GM12874 (cell line): ENCODE results near the gene PEX10.

Source experiments
- TF ChIP-seq, protein P1 (sequence below): IDR thresholded peaks from 2 replicates; pipeline ENCODE4 v1.5.1; 2011; ENCODE audit warnings: low read depth, mild to moderate bottlenecking, control low read depth, low read length, moderate library complexity; ENCODE audit not compliant: insufficient read depth

The PEX10 gene

GRCh38 chr1:2412395-2412772 lies at the start of gene PEX10:
Gene PEX10, minus strand, starts transcription at chr1:2412564. Its CDS starts 62 bp downstream, at chr1:2412502.
- TF ChIP-seq, protein P1, sequence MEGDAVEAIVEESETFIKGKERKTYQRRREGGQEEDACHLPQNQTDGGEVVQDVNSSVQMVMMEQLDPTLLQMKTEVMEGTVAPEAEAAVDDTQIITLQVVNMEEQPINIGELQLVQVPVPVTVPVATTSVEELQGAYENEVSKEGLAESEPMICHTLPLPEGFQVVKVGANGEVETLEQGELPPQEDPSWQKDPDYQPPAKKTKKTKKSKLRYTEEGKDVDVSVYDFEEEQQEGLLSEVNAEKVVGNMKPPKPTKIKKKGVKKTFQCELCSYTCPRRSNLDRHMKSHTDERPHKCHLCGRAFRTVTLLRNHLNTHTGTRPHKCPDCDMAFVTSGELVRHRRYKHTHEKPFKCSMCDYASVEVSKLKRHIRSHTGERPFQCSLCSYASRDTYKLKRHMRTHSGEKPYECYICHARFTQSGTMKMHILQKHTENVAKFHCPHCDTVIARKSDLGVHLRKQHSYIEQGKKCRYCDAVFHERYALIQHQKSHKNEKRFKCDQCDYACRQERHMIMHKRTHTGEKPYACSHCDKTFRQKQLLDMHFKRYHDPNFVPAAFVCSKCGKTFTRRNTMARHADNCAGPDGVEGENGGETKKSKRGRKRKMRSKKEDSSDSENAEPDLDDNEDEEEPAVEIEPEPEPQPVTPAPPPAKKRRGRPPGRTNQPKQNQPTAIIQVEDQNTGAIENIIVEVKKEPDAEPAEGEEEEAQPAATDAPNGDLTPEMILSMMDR: no peak

GRCh38 chr1:2460996-2461751 lies 48.8 kb upstream of the PEX10 start:
- TF ChIP-seq, protein P1: no peak

GRCh38 chr1:2460203-2460602 lies 47.8 kb upstream of the PEX10 start:
- TF ChIP-seq, protein P1: no peak

GRCh38 chr1:2459757-2460156 lies 47.4 kb upstream of the PEX10 start:
- TF ChIP-seq, protein P1: no peak

GRCh38 chr1:2458687-2459086 lies 46.3 kb upstream of the PEX10 start:
- TF ChIP-seq, protein P1: no peak

DNA sequence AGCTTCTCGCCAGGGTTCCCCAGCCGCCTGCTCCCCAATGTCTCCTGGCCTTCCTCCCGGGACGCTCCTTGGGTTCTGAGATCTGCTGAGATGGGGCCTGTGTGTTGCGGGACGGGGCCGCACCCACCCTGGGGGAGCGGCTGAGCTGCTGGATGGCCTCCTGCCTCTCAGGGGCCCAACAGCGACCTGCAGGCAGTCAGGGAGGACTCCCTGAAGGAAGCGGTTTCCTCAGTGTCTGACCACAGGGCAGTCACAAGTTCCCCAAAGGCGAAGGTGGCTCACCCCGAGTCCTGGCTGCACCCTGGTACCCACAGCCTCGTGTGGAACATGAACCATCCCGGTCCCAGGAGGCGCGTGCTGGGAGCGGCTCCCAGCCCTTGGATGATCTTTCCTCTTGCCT lies 45.1 kb upstream of the PEX10 start:
- TF ChIP-seq, protein P1: no peak

DNA sequence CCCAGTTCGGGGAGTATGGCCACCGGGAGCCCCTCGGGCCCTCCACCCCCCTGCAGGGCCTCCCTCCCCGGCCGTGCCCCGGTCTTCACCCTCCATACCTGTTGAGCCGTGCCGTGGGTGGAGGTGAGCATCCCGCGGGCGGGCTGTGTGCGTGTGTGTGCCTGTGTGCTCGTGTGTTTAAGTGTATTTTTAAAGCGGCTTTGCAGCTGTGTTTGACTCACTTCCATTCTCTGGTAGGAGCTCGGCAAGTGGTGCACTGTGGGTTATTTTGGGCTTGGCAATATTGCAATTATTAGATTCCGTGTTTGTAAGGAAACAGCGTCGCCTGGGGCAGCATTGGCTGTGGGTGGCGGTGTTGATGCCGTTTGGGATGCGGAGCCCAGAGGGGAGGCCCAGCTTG lies 43.4 kb upstream of the PEX10 start:
- TF ChIP-seq, protein P1: no peak
